Pancreas (tissue), 10 donors: Measurements from ENCODE around the gene RAB40C. TPM values are rescaled to one million over a fixed set of nuclear protein-coding genes. Genes with fewer than 3 reads are reported as not detected.

Experiments
- ATAC-seq, 4 donors: fragments of 200-7000 bp; cut with Tn5 transposase; one replicate each; pipeline versions ENCODE4 v1.8.0 to v1.9.1; 2020; ENCODE audit warnings: mild to moderate bottlenecking in 4 of 4, moderate library complexity in 4 of 4
- DNase-seq, 6 donors: peaks; one replicate each; pipeline ENCODE4 v3.0.0-alpha.2; 2020
- FAIRE-seq: peaks from 2 replicates; lab custom pipeline; 2012; peaks lifted over from hg19 to GRCh38; lab: Jason Lieb, UNC
- H3K27ac ChIP-seq, 4 donors: fragments of 200-600 bp; sonication (generic); 1 replicate in 3 of 4; 2 replicates in 1 of 4; pipeline versions ENCODE4 v1.5.0 to v1.8.0; 2020
- H3K27me3 ChIP-seq, 4 donors: fragments of 200-600 bp; one replicate each; pipeline ENCODE4 v1.8.0; 2021
- H3K36me3 ChIP-seq, 3 donors: fragments of 200-600 bp; sonication (generic) in 1 of 3; one replicate each; pipeline versions ENCODE4 v1.5.0 to v1.8.0; 2020 to 2021
- H3K4me1 ChIP-seq, 3 donors: fragments of 200-600 bp; one replicate each; pipeline ENCODE4 v1.8.0; 2021
- H3K4me3 ChIP-seq, 4 donors: fragments of 200-600 bp; sonication (generic) in 2 of 4; one replicate each; pipeline versions ENCODE4 v1.5.0 to v1.8.0; 2020 to 2021
- H3K9me3 ChIP-seq, 4 donors: fragments of 200-600 bp; one replicate each; pipeline ENCODE4 v1.8.0; 2021
- CTCF ChIP-seq, 4 donors: fragments of 200-600 bp; sonication (generic) in 3 of 4; IDR thresholded peaks; one replicate each; pipeline versions ENCODE4 v1.5.0 to v1.8.0; 2021; ENCODE audit warnings: antibody characterized with exemption in 4 of 4
- WGBS, 2 donors: extraction: QIAGEN DNeasy Blood & Tissue Kit; methylation state at CpG; one replicate each; pipeline ENCODE4 v1.1.7; 2013; 5-methylcytosine and 5-hydroxymethylcytosine counted together
- intact Hi-C, 3 donors: fragments of 100-400 bp; cut with DNase I; formaldehyde crosslinking; loops; one replicate each; pipeline versions ENCODE4 v1.11.1 to v1.14.2; 2022
- polyA plus RNA-seq, 2 donors: library from polyadenylated mRNA; stranded (reverse); fragments of 200-250 nt; gene quantifications; one replicate each; pipeline ENCODE4 v1.2.3, GENCODE V29; 2013
- total RNA-seq, 6 donors: library from RNA; stranded (reverse); fragmentation: NEBNext Ultra II Directional in 4 of 6; extraction: Animal tissue kit (Norgen Biotek cat#: 25700) in 4 of 6; gene quantifications; one replicate each; pipeline versions ENCODE4 v1.2.1 to v1.2.4, GENCODE V29; 2021 to 2023
- donor health status: healthy with polysubstance abuse.
- donor health status: DM: no; HTN: no; CAD: no; lungs with moderate emphysema.
- donor health status: DM: no; HTN: no; CAD: no.
- donor health status: control.
- donor health status: control.
- donor health status: Bipolar disorder and iron deficiency.
- donor health status: DM: yes; HTN: yes; CAD: no.
- donor health status: DM: no; HTN: no; CAD: no.
- donor health status: DM: no; HTN: no; CAD: no.
- donor health status: DM: yes; HTN: yes; CAD: no.

Gene RAB40C
- total and polyA plus RNA-seq, 8 donors: 19.4 to 71.4 (median 33.8) TPM

- no peaks in the 10 kb centered on the region for H3K9me3 ChIP-seq
- no peaks in the 10 kb centered on the region for H3K27me3 ChIP-seq
- peak; percentile 95 to 97 (median 96) for ATAC-seq
- peak in 5 of 6 donors; percentile 87 to 95 (median 92) for DNase-seq
- TF ChIP-seq CTCF (IDR thresholded peaks at IDR 0.05): peak; percentile 82 to 87 (median 84)
- H3K4me1 ChIP-seq: peaks cover 0 to 10% (median 7%) of the 10 kb centered on the region in 3 donors
- WGBS, 2 donors: 1% methylated on average over 58 to 78 of the region's 78 CpGs
- H3K36me3 ChIP-seq: peaks cover 6 to 32% (median 27%) of the 10 kb centered on the region in 3 donors
- H3K4me3 ChIP-seq: peak within 1 kb of the TSS; percentile 84 to 100 (median 98)
- no peak for FAIRE-seq
- intact Hi-C loops: no loop called here
- H3K27ac ChIP-seq: peak within 1 kb of the TSS; percentile 42 to 66 (median 64)
These were observed 78.1 kb downstream of the RAB40C start, which contains the start of gene RHOT2 for GRCh38 chr16:667780-668518. RHOT2 (plus strand) TSS chr16:668132; CDS start chr16:668200, 68 bp downstream.

DNA sequence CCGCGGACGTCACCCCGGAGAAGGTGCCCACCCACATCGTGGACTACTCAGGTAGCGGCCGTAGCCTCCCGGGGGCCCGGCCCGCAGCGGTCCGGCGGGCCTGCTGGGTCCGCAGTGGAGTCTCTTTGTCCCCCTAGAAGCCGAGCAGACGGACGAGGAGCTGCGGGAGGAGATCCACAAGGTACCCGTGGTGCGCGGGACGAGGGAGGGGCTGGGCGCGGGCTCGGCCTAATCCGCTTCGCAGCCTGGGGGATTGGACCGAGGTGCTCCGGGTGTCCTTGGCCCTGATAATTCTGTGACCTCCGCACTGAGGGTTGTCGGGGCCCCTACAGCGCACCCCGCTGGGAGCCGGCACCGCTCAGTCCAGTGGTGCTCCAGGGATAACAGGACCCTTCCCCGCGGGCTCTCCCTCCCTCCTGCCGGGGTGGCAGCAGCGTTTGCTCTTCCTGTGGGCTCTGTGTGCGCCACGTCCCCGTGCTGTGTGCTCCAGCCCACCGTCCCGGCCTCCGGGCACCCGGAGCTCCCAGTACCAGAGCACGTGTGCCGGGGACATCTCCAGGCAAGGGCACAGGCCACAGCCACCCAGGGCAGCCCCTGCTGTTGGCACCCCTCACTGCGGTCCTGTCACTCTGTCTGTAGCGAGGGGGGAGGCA is 78.8 kb downstream of the RAB40C start:
- DNase-seq (peak in 1 of 6 donors; percentile 85), ATAC-seq (peak in 3 of 4 donors; percentile 1 to 11 (median 2)), FAIRE-seq (no peak)
- intact Hi-C loops: no loop called here
- Histone ChIP-seq H3K4me1 (peaks cover 0 to 10% (median 7%) of the 10 kb centered on the region in 3 donors), H3K4me3 (peak overlapping the region; percentile 84 to 100 (median 98)), H3K9me3 (no peaks in the 10 kb centered on the region), H3K27ac (peak overlapping the region in 3 of 4 donors; percentile 62 to 66 (median 65)), H3K27me3 (no peaks in the 10 kb centered on the region), H3K36me3 (peaks cover 6 to 35% (median 32%) of the 10 kb centered on the region in 3 donors)
- WGBS, 2 donors: 6 to 9% methylated on average over 42 to 50 of the region's 50 CpGs
- TF ChIP-seq CTCF (IDR thresholded peaks at IDR 0.05): no peak

DNA sequence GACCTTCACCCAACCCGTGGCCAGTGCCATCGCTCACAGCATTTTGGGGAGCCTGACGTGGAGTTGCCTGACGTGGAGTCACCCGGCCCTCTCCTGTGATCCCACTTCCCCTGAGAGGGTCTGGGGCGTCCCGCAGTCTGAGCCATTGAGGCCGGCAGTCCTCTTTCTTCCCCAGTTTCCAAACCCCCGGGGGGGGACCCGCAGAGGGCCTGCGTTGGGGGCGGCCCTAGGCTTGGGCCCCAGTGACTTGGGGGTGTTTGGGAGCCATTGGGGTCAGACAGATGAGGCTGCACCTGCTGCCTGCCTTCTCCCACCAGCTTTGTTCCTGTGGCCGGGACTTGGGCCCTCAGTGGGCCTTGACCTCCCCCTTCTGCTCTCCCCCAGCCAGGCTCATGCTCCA is 79.8 kb downstream of the RAB40C start:
- Histone ChIP-seq H3K9me3 (no peaks in the 10 kb centered on the region), H3K27me3 (no peaks in the 10 kb centered on the region), H3K4me3 (no peak overlapping the region), H3K4me1 (peaks cover 0 to 10% (median 7%) of the 10 kb centered on the region in 3 donors), H3K27ac (no peak overlapping the region), H3K36me3 (peaks cover 6 to 35% (median 32%) of the 10 kb centered on the region in 3 donors)
- DNase-seq (no peak), FAIRE-seq (no peak), ATAC-seq (no peak)
- TF ChIP-seq CTCF (IDR thresholded peaks at IDR 0.05): no peak
- intact Hi-C loops: no loop called here
- WGBS, 2 donors: 91 to 93% methylated on average over 13 of the region's 13 CpGs

DNA sequence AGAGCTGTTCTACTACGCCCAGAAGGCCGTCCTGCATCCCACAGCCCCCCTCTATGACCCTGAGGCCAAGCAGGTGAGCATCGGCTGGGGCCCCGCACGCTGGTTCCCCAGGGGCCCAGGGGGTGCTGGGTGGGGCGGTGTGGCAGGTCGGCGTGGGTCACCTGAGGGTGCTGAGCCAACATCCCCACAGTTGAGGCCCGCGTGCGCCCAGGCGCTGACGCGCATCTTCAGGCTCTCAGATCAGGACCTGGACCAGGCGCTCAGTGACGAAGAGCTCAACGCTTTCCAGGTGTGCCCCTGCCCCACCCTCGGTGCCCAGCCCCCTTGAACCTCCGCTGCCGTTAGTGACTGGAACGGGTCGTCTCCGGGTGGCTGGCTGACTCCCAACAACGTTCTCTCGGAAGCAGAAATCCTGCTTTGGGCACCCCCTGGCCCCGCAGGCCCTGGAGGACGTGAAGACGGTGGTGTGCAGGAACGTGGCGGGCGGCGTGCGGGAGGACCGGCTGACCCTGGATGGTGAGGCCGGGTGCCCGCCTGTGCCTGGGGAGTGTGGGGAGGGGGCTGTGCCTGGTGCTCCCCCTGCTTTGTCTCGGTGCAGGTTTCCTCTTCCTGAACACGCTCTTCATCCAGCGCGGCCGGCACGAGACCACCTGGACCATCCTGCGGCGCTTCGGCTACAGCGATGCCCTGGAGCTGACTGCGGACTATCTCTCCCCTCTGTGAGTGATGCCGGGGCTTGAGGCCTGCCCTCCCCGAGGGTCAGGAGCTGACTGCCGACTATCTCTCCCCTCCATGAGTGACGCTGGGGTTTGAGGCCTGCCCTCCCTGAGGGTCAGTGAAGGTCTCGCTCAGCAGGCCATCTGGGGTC is 80.9 kb downstream of the RAB40C start:
- H3K9me3 ChIP-seq: no peaks in the 10 kb centered on the region
- peaks cover 0 to 10% (median 7%) of the 10 kb centered on the region in 3 donors for H3K4me1 ChIP-seq
- no peak for TF ChIP-seq CTCF (IDR thresholded peaks at IDR 0.05)
- no peak for ATAC-seq
- no peak overlapping the region for H3K27ac ChIP-seq
- no peaks in the 10 kb centered on the region for H3K27me3 ChIP-seq
- DNase-seq: peak in 1 of 6 donors; percentile 84
- intact Hi-C loops: no loop called here
- H3K4me3 ChIP-seq: no peak overlapping the region
- peaks cover 6 to 35% (median 32%) of the 10 kb centered on the region in 3 donors for H3K36me3 ChIP-seq
- WGBS, 2 donors: 93 to 96% methylated on average over 51 to 52 of the region's 52 CpGs
- no peak for FAIRE-seq
